K562 treated with DMSO at 1 percent for 12 hours (cell line): Measurements from ENCODE around the gene STRAP. TPM values are rescaled to one million over a fixed set of nuclear protein-coding genes. Genes with fewer than 3 reads are reported as not detected.

Experiments used
- total RNA-seq: library from RNA; unstranded; fragments of 300-600 nt; gene quantifications from 2 replicates; pipeline ENCODE4 v1.2.3, GENCODE V29; 2022; ENCODE audit not compliant: insufficient read depth

STRAP gene, protein sequence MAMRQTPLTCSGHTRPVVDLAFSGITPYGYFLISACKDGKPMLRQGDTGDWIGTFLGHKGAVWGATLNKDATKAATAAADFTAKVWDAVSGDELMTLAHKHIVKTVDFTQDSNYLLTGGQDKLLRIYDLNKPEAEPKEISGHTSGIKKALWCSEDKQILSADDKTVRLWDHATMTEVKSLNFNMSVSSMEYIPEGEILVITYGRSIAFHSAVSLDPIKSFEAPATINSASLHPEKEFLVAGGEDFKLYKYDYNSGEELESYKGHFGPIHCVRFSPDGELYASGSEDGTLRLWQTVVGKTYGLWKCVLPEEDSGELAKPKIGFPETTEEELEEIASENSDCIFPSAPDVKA
- total RNA-seq = 31.4 and 49.5 TPM in 2 replicates

DNA sequence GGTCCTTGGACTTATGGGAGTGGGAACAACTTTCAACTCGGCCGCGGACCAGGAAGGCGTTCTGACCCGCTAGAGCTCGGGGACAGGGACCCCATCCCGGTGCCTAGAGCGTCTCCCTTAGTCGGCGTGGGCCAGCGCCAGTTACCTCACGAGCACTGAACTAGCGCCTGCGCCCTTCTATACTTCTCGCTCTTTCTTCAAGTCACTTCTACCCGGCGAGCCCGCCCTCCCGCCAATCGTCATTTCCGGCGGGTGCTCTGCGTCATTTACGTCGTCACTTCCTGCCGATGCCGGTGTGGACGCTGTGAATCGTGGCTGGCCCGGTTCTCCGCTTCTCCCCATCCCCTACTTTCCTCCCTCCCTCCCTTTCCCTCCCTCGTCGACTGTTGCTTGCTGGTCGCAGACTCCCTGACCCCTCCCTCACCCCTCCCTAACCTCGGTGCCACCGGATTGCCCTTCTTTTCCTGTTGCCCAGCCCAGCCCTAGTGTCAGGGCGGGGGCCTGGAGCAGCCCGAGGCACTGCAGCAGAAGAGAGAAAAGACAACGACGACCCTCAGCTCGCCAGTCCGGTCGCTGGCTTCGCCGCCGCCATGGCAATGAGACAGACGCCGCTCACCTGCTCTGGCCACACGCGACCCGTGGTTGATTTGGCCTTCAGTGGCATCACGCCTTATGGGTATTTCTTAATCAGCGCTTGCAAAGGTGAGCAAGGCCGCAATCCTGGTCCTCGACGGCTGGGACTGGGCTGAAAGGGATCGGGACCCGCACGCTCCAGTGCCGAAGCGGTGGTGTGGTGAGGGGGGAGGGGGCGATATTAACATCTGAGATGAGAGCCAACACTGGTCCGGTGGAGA, at the start of gene STRAP:
Gene STRAP (plus strand): TSS at position 270 of the 854 bp plus-strand sequence. CDS start 321 bp downstream, at position 591.

DNA sequence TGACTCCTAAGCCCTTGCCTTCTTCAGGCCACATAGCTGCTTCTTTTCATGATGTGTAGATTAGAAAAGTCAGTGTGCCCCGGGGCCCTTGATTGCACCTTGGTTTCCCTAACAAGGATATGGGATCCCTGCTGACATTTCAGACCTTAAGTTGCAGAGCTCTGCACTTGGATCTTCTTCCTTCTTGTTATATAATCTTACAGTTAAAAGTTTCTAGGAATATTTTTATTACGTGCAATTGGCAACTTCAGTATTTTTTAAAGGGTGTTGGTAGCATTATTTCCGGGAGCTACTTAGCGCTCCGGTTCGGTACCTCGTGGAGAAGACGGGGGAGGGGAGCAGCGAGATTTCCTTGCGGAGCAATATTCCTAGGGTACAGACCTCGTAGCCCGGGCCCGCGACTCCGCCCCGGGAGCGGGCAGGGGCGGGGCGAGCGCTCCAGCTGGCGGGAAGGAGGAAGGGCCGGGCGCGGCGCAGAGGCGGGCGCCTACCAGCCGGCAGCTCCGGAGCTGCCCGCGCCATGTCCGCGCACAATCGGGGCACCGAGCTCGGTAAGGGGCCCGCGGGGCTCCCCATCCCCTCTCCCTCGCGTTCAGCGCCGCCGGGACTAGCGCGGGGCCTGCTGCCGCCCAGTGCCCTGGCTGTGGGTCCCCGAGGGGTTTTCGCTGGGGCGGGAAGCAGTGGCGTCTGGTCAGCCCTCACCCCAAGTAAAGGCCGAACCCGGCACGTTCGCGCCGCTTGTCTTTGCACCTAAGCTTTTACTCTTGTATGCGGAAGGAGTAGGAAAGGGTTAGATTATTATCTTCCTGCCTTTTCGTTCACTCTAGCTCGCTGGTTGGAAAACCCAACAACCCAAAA, 28.9 kb downstream of the STRAP start, which contains the start of gene DERA:
Gene DERA (plus strand): TSS at position 469 of the 858 bp plus-strand sequence. CDS start 52 bp downstream, at position 521.

Other genes with a start within 250 kb of the STRAP start
- gene EPS8, start 93.0 kb upstream of the STRAP start, total RNA-seq = 0.31 TPM in 1 of 2 replicates, not detected in the other
- 15.0 and 21.4 TPM in 2 replicates for gene DERA, start 28.9 kb downstream of the STRAP start, total RNA-seq